K562 (cell line): ENCODE results near the gene ELMO3. TPM values are rescaled to one million over a fixed set of nuclear protein-coding genes. Genes with fewer than 3 reads are reported as not detected.

Source experiments
- BCOR ChIP-seq: fragments of 450-650 bp; IDR thresholded peaks from 2 replicates; pipeline ENCODE4 v1.6.1; 2016
- MAZ ChIP-seq, 2 experiments: fragments of 450-650 bp in 1 of 2; sonication (generic) in 1 of 2; formaldehyde crosslinking; IDR thresholded peaks in 1 of 2; conservative IDR thresholded peaks in 1 of 2; 2 replicates each; pipeline versions ENCODE4 v1.4.0 to v1.5.0; 2020; ENCODE audit warnings: mild to moderate bottlenecking in 1 of 2, missing genetic modification reagents in 1 of 2
- MYNN ChIP-seq, 2 experiments: sonication (generic); formaldehyde crosslinking in 1 of 2; IDR thresholded peaks; 2 replicates each; pipeline versions ENCODE4 v1.5.0 to v1.6.1; 2016 to 2020; ENCODE audit warnings: antibody characterized with exemption in 1 of 2, missing genetic modification reagents in 1 of 2
- NR2C1 ChIP-seq, 2 experiments: fragments of 450-650 bp; IDR thresholded peaks; 2 replicates each; pipeline ENCODE4 v1.6.1; 2017; ENCODE audit warnings: mild to moderate bottlenecking in 2 of 2, antibody characterized with exemption in 1 of 2, inconsistent platforms in 1 of 2, missing compliant biosample characterization in 1 of 2, missing genetic modification characterization in 1 of 2
- PRDM10 ChIP-seq: fragments of 450-650 bp; IDR thresholded peaks from 2 replicates; pipeline ENCODE4 v1.6.1; 2018; ENCODE audit not compliant: partially characterized antibody
- PREB ChIP-seq: sonication (generic); formaldehyde crosslinking; IDR thresholded peaks from 2 replicates; pipeline ENCODE4 v1.8.1; 2023; ENCODE audit warnings: mild to moderate bottlenecking, missing genetic modification reagents
- SMARCE1 ChIP-seq: fragments of 450-650 bp; IDR thresholded peaks from 2 replicates; pipeline ENCODE4 v1.7.1; 2016; ENCODE audit warnings: mild to moderate bottlenecking
- SOX6 ChIP-seq: fragments of 450-650 bp; IDR thresholded peaks from 2 replicates; pipeline ENCODE4 v1.6.1; 2014; ENCODE audit warnings: mild to moderate bottlenecking
- TCF15 ChIP-seq: fragments of 250-450 bp; sonication (Bioruptor Pico); IDR thresholded peaks from 2 replicates; pipeline ENCODE4 v1.8.0; 2022; ENCODE audit warnings: moderate library complexity, mild to moderate bottlenecking, inconsistent platforms
- TEAD4 ChIP-seq, 2 experiments: sonication (generic) in 1 of 2; formaldehyde crosslinking in 1 of 2; IDR thresholded peaks; 2 replicates each; pipeline versions ENCODE4 v1.6.1 to v1.8.0; 2012 to 2022; ENCODE audit warnings: borderline replicate concordance in 1 of 2, inconsistent platforms in 1 of 2, low read length in 1 of 2, mild to moderate bottlenecking in 1 of 2, missing genetic modification reagents in 1 of 2
- TFAM ChIP-seq: fragments of 250-450 bp; sonication (Bioruptor Pico); conservative IDR thresholded peaks from 2 replicates; pipeline ENCODE4 v1.5.0; 2021; ENCODE audit warnings: mild to moderate bottlenecking, moderate library complexity
- XRCC3 ChIP-seq: fragments of 450-650 bp; IDR thresholded peaks from 2 replicates; pipeline ENCODE4 v1.6.1; 2017; ENCODE audit warnings: mild to moderate bottlenecking, moderate library complexity
- ZBTB33 ChIP-seq: sonication (generic); formaldehyde crosslinking; IDR thresholded peaks from 2 replicates; pipeline ENCODE4 v1.8.1; 2023; ENCODE audit warnings: mild to moderate bottlenecking, missing genetic modification reagents
- polyA plus RNA-seq, 8 experiments: library from polyadenylated mRNA; depleted of rRNA in 4 of 8; stranded (reverse) in 5 of 8; unstranded in 3 of 8; fragments of >200 nt; fragmentation: Nextera tagmentation in 2 of 8; fragmentation: Illumina TruSeq in 1 of 8; extraction: Ambion mirVana in 2 of 8; extraction: Trizol in 1 of 8; gene quantifications; 2 replicates each; pipeline versions ENCODE4 v1.2.1 to v1.2.3, GENCODE V29; 2011 to 2014; ENCODE audit warnings: inconsistent platforms in 1 of 8, missing spikeins in 1 of 8
- total RNA-seq, 7 experiments: library from RNA; depleted of rRNA in 6 of 7; stranded (reverse); fragments of >200 nt in 6 of 7; fragmentation: Illumina TruSeq in 2 of 7; extraction: Trizol in 2 of 7; gene quantifications; 2 replicates each; pipeline versions ENCODE4 v1.2.1 to v1.2.3, GENCODE V29; 2011 to 2021; ENCODE audit warnings: low replicate concordance in 1 of 7
- TF ChIP-seq, protein P1 (sequence below): fragments of 250-450 bp; sonication (Bioruptor Pico); IDR thresholded peaks from 2 replicates; pipeline ENCODE4 v1.4.0; 2020; ENCODE audit warnings: mild to moderate bottlenecking, moderate library complexity

ELMO3 gene
- total and polyA plus RNA-seq, 9 of the 15 experiments (the other 6 are each of a cell fraction or from before 2014, with no cell fraction given), result 0.04 to 5.1 (median 1.5) TPM

DNA sequence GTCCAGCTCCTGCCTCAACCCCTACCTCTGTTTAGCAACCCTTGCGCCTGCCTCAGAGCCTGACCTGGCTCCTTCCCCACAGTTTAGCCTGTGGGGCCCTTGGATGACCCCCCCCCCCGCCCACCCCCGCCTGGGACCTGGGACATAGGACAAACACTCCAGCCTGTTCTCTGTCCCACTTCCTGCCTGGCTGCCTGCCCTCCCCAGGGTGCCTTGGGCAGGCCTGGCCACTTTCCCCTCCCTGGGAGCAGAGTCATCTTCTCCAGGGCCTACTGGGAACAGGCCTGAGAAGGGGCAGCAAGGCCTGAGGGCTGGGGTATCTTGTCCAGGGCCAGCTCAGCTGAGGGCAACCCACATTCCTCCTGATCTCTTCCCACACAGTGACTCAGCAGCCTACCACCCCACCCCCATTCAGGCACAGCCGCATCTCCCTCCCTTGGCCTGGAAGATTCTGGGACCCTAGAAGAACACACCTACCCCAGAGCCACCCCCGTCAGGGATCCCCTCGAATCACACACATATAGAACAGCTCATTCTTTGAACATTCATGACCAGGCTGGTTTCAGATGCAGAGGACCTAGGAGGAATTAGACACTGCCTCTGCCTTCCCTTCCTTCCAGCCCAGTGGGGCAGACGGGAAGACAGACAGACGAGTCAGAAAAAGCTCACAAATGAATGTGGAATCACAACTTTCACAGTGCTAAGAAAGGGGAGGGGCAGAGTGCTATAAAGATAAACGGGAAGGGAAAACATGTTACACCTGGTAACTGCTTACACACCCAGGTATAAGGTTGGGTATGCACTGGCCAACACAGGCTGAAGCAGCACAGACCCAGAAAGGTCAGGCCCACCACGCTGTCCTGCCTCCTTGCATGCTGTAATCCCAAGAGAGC lies 42.3 kb downstream of the ELMO3 start (continued):
- TF ChIP-seq, protein P1, sequence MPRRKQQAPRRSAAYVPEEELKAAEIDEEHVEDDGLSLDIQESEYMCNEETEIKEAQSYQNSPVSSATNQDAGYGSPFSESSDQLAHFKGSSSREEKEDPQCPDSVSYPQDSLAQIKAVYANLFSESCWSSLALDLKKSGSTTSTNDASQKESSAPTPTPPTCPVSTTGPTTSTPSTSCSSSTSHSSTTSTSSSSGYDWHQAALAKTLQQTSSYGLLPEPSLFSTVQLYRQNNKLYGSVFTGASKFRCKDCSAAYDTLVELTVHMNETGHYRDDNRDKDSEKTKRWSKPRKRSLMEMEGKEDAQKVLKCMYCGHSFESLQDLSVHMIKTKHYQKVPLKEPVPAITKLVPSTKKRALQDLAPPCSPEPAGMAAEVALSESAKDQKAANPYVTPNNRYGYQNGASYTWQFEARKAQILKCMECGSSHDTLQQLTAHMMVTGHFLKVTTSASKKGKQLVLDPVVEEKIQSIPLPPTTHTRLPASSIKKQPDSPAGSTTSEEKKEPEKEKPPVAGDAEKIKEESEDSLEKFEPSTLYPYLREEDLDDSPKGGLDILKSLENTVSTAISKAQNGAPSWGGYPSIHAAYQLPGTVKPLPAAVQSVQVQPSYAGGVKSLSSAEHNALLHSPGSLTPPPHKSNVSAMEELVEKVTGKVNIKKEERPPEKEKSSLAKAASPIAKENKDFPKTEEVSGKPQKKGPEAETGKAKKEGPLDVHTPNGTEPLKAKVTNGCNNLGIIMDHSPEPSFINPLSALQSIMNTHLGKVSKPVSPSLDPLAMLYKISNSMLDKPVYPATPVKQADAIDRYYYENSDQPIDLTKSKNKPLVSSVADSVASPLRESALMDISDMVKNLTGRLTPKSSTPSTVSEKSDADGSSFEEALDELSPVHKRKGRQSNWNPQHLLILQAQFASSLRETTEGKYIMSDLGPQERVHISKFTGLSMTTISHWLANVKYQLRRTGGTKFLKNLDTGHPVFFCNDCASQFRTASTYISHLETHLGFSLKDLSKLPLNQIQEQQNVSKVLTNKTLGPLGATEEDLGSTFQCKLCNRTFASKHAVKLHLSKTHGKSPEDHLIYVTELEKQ (CRISPR knock-in tag), result no peak
- TF ChIP-seq XRCC3 (no peak), PREB (CRISPR knock-in tag) (no peak), SOX6 (peak; percentile 44; the same call in 1 of the 2 replicates), TEAD4 (IDR thresholded peaks at IDR 0.05; ENCODE audit: low read length) (peak; percentile 66; the same call in 1 of the 2 replicates), TEAD4 (CRISPR knock-in tag; IDR thresholded peaks at IDR 0.05; ENCODE audit: borderline replicate concordance) (no peak), ZBTB33 (CRISPR knock-in tag) (no peak), NR2C1 (IDR thresholded peaks at IDR 0.05) (no peak), NR2C1 (tag; IDR thresholded peaks at IDR 0.05) (no peak; the same call in 1 of the 2 replicates), TFAM (CRISPR knock-in tag) (no peak), MYNN (IDR thresholded peaks at IDR 0.05) (peak; percentile 77), MYNN (CRISPR knock-in tag; IDR thresholded peaks at IDR 0.05) (no peak), MAZ (CRISPR knock-in tag; conservative IDR thresholded peaks at IDR 0.05 in 1 of 2, IDR thresholded peaks at IDR 0.05 in 1 of 2) (peak; percentile 36 to 54; a peak in 2 of 4 replicates), TCF15 (no peak), PRDM10 (peak; percentile 72), BCOR (no peak), SMARCE1 (peak; percentile 81)
